ENCODE measurements around the gene PEX26.
"Not testable (repeated sequence)": the region's sequence is repeated elsewhere in the genome, so short reads cannot be mapped to it uniquely, and the experiment has no call there.

The PEX26 gene

DNA sequence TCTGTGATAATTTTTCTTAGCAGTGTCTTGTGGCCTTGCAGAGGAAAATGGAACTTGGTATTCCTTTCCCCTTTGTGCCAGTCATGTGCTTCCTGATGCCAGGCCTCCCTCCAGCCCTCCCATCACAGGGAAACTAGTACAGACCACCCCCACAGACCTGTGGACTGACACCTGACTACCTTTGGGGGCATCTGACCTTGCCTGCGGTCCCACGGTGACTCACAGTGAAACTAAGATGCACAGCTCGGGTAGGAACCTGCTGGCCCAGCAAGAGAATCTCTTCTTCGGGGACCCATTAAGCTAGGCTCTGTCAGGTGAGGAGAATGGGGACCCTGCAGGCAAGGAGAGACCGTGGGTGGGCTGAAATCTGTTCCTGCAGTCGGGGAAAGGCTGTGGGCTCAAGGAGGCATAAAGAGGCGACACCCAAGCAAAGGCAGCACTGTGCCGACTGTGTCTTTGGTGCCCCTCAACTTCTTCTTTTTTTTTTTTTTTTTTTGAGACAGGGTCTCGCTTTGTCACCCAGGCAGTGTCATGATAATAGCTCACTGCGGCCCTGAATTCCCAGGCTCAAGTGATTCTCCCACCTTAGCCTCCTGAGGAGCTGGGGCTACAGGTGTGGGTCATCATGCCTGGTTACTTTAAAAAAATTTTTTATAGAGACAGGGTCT, 20.8 kb upstream of the PEX26 start:
- DNase-seq, result no peak

DNA sequence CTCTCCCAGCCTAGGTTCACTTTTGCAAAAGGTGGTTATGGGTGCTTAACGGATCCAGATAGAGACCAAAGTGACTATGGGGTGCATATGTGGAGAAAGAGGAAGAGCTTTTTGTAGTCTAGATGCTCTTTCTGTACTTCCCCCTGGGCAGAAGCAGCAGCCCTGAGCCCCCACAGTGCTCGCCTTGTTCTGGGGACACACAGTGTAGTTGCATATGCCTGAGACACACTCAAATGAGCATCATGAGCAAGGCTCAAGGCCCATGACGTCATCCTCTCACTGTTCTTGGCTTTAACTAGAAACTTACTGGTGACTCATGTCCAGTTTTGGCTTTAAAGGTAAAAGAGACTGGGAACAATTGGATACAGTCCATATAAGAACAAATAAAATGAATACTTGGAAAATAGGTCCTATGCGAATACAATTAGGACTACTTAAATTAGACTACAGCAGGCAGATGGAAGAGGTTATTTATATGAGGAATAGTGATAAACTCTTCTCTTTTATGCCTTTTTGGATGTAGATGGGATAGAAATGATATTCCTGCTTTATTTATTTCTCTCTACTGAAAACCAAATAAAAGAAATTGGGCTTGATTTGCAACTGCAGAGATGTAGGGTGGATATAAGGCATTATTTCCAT, 20.1 kb upstream of the PEX26 start:
- no peak for DNase-seq

DNA sequence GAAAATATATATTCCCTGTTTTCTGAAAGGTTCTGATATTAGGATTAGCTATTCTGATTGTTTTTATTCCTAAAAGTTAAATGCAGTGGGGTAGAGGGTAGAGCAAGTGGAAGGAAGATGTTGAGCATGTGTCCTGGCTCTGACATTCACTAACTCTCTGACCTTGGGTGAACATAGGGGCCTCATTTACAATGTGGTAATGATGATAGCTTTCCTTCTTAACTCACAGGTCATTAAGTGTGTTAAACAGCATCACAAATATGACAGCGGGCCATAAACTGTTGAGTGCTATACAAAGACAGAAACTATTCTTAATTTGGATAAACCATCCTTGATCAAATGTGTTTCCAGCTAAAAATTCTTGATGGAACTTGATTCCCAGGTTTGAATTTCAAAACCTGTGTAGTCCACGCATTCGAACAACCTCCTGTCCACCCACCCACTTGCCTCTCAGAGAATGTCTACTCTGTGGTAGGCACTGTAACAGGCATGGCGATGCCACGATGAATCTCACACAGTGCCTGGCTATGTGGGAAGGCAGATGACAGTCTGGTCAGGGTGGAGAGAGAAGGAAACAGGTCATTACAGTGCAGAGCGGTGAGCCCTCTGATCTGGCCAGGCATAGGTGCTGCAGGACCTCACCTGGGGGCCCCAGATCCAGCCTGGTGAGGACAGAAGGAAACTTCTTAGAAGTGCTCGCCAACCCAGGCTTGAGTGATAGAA, 19.3 kb upstream of the PEX26 start:
- no peak for DNase-seq

DNA sequence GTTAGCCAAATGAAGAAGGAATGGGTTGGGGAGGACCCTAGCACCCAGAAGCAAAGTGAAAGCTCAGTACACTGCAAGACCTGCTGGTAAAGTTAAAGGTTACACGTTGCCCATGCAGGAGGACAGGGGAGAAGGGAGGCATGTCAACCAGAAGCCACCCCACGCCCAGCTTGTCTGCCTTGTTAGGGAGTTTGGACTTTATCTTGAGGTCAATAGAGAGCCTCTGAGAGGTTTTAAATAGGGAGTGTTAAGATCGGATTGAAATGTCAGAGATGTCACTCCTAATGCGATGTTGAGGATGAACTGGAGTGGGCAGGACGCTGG, 18.7 kb upstream of the PEX26 start:
- no peak for DNase-seq

DNA sequence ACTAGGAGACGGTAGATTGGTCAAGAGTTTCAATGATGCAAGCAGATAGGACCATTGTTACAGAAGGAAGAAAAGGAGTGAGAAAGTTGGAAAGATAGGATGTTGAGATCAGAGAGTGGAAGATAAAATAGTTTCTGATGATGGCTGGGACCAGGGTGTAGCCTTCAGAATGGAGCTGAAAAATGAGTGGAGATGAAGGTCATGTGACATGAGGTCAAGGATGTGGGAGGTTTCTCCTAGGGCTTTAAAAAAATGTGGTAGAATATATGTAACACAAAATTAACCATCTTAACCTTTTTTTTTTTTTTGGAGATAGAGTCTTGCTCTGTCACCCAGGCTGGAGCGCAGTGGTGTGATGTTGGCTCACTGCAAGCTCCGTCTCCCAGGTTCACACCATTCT, 18.3 kb upstream of the PEX26 start:
- DNase-seq, result no peak

DNA sequence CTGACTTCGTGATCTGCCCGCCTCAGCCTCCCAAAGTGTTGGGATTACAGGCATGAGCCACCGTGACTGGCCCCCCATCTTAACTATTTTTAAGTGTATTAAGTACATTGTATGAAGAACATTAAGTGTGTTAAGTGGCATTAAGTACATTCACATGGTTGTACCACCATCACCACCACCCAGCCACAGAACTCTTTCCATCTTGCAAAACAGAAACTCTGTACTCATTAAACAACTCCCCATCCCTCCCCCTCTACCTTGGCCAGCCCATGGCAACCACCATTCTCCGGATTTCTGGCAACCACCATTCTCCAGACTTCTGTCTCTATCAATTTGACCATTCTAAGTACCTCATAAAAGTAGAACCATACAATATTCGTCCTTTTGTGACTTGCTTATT, 17.8 kb upstream of the PEX26 start:
- no peak for DNase-seq

DNA sequence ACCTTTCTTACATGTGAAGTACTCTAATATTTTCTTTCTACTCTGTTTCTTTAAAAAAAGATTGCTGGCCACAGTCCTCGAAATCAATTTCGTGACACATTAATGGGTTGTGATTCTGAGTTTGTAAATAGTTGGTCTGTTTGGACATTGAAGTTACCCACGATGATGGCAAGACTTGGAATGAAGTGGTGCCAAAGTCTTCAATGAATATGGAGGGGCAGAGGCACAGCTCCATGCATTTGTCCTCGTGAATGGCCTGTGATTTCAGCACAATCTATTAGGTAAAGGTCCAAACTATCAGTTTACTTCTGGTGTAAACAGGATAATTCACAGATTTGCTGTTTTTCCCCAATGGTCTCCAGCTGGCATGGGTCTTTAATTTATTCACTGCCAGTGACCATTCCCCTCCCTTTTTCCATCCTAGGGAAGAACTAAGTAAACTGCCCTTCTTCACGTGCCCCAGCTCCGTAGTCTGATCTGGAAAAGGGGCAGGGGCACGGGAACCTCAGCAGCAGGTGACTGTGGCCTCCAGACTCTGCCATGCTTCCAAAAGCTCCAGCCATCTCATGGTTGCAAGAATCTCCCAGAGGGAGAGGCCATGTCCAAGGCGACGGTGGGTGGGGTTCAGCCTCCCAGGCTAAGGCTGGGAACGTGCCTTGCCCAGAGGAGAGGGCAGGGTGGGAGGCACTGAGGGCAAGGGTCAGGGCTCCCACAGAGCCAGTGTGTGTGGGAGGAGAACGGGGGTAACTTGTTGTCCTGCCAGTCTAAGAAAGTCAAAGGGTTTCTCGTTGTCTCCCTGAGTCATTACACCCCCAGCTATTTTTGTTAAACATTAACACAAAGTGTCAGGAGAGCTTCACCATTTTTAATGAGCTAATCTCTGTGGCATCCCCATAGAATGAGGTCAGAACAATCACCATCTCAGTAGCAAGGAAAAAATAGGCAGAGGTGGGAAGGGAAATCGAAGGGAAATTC, 16.9 kb upstream of the PEX26 start:
- DNase-seq, result no peak

DNA sequence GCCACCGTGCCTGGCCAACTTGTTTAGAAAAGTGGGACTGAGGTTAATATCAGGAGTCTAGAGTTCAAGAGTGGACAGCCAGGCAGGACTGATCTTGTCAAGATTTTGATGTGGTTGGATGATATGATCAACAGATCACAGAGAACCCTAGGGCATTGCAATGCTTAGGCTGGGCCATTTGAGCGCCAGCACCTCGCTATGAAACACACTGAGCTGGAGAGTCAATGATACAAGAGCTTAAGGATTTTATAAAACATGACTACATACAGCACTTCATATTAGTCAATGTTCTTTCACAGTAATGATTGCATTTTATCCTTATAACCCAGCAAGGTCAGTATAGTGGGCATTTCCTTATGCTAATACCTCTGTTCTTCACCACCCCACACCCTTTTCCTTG, 15.4 kb upstream of the PEX26 start:
- no peak for DNase-seq

DNA sequence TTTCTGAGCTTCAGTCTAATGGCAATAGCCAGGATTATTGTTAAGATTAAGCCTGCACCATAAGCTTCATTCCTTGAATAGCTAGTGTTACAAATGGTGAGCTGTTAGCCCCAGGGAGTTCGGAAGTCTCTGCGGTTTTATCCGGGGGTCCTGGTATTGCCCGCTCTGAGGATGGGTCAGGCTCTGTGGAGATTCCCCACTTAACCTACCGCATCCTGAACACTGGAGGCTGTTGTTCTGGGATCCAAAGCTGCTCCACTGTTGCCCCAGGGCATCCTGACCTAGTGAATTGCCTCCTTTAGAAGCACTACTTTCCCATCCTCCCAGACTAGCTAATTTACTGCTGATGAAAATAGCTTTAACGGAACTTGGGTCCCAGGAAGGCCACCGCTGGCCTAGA, 14.5 kb upstream of the PEX26 start:
- no peak for DNase-seq

DNA sequence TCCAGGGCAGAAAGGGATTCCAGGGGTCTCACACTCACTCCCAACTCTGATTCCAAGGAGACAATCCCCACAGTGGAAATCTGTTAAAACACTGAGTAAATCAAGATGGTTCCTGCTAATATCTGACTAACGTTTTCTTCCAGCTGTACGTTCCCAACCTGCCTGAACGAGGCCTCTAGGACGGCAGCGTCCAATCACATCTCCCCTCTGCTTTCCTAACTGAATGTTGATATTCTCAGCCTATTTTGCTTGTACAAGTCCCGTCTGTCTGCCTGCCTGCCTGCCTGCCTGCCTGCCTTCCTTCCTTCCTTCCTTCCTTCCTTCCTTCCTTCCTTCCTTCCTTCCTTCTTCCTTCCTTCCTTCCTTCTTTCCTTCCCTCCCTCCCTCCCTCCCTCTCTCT, 14.1 kb upstream of the PEX26 start:
- DNase-seq, result not testable (repeated sequence)

DNA sequence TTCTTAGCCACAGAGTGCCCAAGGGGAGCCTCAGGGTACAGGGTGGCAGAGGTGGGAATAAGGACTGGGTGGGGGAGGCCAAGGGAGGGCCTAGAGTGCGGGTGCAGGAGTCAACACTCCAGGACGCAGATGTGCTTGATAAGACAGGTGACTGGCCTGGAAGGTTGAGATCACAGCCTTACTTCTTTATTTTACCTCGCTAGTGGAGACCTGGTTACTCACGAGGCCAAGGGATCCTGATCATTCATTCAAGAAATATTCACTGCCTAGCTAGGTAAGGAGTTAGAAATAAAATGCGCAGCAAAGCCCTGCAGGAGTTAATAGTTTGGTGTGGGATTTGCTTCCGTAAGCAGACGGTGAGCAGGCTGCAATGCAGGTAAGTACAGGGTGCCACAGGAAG, 13.2 kb upstream of the PEX26 start:
- no peak for DNase-seq

DNA sequence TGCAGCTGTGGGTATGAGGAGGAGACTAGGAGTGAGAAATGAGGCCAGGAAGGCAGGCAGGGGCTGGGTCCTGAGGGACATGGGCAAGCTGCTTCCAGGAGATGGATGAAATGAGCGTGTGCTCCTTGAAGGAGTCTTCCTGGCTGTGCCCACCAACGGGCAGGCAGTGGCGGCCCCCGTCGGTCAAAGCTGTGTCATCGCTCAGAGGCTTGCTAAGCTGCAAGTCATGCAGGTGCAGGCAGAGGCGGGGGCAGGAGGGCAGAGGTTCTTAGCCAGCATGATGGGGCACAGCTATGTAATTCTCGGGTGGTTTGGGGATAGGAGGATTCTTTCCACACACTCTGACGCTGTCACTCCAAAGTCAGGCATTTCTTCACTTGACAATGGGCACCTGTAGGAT, 12.5 kb upstream of the PEX26 start:
- no peak for DNase-seq

DNA sequence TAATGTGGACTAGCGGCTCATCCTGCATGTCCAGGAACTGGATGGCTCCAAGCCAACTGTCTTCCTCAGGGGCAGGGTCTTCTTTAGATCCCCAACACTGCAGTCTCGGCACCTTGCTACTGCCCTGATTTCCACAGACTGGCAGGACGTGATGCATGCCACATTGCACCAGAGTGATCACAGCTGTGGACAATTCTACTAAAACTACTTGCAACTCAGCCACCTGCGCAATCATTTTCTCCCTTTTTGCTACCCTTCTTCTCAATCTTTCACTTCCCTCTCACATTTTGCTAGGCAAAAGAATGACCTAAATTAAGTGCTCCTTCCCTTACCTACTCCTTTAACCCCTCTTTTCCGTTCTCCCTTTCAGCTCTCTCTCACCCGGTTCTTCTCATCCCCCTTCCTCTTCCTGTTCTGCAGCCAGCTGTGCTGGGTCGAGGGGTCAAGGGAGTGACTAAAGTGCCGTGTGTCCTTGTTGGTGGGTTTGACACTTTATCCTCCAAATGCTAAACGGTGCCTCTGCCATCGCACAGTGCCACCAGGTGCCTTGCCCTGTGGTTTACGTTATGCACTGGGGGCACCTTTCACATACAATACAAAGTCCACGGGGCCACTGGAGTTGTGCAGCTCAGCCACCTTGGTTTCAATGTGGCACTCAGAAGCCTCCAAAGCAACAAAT, 11.5 kb upstream of the PEX26 start:
- DNase-seq, result no peak

DNA sequence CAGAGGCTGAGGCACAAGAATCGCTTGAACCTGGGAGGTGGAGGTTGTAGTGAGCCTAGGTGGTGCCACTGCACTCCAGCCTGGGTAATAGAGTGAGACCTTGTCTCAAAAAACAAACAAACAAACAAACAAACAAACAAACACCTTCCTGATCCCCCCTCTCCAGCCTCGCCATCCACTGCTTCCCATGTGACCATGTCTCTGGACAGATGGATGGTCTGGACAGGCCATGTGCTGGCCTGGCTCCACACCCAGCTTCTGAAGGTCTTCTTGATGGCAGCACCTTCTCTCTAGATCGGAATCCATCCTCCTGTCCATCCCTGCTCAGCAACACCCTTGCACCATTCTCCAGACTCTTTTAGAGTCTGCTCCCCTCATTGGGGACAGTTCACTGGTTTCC, 10.7 kb upstream of the PEX26 start:
- DNase-seq, result no peak

DNA sequence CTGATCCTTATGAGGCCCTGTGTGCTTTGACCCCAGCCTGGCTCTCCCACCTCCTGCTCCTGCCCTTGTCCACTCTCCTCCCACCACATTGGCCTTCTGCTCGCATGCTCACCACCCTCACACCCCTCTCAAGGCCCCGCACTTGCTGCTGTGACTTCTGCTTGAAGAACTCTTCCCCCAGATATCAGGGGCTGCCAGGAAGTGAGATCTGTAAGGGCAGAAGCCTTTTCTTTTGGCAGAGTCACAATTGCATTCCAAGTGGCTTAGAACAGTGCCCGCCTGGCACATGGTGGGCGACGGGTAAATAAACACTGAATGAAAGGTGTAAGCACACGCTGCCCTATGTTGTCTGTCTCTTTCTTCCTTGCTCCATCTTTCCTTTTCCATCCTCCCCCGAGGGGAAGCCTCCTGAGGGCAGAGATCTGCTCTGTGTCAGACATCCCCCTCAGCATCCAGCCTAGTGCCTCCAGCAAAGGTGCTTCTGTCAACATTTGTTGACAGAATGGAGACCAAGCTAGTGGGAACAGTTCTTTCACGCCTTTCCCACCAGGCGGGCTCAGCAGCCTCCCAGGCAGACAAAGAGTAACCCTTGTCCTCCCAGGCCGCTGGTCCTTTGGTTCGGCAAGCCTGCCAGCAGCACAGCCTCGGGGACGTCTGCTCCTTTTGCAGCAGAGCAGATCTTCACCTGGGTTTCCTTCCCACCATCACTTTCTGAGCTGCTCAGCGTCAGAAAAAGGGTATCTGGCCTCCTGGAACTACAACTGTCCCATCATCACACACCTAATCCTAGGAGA, 10.0 kb upstream of the PEX26 start:
- DNase-seq, result no peak

DNA sequence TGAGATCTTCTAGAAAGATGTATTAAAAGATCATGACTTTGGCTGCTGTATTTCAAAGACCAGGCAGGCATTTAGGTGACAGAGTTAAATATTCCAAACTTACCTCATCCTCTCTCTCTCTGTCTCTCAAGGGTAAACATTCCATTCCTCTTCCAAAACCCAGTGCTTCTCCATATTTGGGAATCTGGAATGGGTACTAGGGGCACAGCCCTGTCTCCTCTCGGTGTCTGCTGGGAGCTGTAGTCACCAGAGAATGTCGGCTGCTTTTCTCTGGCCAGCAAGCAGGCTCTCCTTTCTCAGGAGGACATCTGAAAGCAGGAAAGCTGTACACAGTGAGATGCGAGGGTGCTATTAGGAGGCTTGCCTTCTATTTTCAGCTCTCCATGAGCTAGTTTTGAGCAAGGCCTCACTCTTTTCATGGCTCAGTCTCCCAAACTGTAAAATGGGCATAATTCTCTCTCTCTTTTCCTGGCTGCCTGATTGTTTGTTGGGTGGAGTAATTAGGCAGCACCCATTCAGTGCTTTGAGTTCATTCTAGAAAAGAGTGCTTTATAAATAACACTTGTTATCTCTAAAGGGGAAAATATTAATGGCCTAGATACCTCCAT, 9.3 kb upstream of the PEX26 start:
- DNase-seq, result no peak

DNA sequence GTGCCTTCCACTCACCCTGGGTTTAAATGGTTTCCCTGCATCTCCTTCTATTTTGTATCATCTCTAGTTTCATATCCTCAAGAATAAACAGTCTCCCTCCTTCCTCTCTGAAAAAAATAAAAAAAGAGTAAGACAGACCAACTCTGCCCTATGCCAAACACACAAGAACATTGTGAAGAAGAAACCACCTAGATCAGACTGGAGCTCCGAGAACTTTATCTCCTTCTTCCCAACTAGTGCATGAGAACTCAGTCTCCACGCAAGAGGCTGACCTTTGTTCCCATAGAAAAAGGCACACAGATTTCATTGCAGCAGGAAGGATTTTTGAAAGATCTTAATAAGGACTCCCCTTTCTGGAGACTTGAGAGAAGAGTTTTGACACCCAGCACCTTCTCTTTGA, 8.7 kb upstream of the PEX26 start:
- DNase-seq, result no peak

DNA sequence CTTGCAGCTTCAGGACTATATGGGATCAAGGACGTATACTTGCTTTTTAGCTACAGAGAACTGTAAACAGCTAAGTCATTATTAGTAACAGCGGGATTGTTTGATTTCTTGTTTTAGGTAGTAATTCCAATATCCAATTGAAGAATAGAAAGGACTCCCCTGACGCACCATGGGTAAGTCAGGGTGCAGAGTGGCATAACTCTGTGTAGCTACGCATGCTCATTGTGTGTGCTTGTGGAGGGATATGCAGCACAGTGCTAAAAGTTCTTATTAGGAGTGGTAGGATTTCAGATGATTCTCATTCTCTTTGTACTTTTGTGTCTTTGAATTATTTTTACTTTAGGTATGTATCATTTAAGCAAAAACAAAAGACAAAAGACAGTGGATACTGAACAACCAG, 7.7 kb upstream of the PEX26 start:
- DNase-seq, result no peak

DNA sequence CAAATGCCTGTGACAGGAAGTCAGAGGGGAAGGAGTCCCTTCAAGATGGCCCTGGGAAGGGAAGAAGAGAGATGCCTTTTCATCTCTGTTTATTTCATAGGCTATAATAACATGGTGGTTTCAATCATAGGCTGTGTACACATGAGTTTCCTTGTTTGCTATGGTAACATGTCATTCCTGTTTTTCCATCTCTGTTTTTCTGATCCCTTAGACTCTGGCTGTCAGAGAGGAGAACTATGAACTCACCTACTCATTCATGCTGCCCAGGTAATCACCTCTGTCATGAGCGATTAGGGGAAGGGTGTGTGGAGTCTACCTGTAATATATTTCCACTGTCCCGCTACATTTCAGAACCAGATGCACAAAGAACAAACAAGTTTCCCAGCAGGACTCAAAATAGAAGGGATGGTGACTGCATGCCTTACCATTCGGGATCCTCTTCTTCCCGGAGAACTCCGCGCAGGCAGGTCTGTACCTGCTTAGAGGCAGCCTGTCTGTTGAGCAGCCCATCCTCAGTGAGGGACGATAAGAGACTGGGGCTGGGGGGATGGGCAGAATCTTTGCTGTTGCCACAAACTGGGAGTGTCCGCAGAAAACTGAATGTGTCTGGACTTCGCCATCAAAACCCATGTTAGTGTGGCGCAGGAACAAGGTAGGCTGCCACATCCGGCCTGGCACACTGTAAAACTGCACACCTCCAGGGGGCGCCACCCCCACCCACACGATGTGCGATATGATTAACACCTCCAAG, 7.1 kb upstream of the PEX26 start:
- no peak for DNase-seq

DNA sequence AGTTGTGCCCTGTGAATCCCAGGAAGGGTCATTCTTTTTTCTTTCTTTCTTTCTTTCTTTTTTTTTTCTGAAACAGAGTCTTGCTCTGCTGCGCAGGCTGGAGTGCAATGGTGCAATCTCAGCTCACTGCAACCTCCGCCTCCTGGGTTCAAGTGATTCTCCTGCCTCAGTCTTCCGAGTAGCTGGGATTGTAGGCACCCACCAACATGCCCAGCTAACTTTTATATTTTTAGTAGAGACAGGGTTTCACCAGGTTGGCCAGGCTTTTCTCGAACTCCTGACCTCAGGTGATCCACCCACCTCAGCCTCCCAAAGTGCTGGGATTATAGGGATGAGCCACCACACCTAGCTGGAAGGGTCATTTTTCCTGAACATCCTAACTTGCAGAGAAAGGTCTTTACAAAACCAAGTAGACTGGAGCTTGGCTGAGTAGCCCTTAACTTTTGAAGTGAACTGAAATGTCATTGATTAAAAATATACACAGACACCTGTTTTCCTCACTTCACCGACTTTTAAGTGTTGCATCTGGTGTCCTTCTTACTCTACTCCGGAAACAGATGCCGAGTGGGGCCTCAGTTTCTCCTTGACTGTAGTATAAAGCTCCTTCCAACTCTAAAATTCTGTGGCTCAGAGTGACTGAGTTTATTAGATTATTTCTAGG, 6.4 kb upstream of the PEX26 start:
- not testable (repeated sequence) for DNase-seq
